SU-DHL-6 (cell line): ENCODE results near the gene RECK.

Experiments used
- CTCF ChIP-seq: fragments of 200-600 bp; sonication (generic); IDR thresholded peaks from one replicate; pipeline ENCODE4 v1.5.1; 2017; ENCODE audit warnings: antibody characterized with exemption, mild to moderate bottlenecking, low read length, moderate library complexity; ENCODE audit not compliant: insufficient read depth, poor library complexity, severe bottlenecking
- EZH2phosphoT487 ChIP-seq: fragments of 200-600 bp; sonication (generic), shearing (Covaris generic); conservative IDR thresholded peaks from 2 replicates; pipeline ENCODE4 v1.6.1; 2018; ENCODE audit warnings: mild to moderate bottlenecking, antibody characterized with exemption, low read length, moderate library complexity, mixed read lengths

DNA sequence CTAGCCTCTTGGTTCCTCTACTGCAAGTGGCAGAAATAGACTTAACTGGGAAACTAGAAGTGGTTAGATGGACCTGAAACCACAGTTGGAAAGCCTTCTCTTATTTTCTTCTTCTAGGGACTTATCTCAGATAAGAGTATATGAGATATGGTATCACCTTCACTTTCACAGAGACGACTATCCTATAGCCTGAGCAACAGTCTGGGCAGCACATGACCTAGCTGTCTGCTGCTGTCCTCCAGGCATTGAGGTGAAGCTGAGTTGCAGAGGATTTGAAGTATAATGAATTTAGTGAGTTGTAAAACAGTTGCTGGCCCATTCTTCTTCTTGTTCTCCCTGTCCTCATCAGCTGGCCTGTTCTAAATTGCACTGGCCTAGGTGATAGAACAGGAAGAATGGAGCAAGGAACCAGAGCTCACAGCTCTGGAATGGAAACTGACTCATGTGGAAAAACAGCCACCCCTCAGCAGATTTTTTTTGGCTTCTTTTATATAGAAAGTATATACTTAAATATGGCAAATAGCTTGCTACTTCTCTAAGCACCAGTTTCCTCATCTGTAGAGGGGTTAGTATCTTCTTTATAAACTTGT lies 27.8 kb downstream of the RECK start:
- TF ChIP-seq CTCF (no peak), EZH2phosphoT487 (no peak)
